Activated CD8-positive, alpha-beta T cell treated with anti-CD3 and anti-CD28 coated beads for 36 hours (primary cell): ENCODE data around the gene SCYGR1. TPM values are rescaled to one million over a fixed set of nuclear protein-coding genes. Genes with fewer than 3 reads are reported as not detected.

Source experiments
- ATAC-seq: fragments of 200-7000 bp; cut with Tn5 transposase; one replicate; pipeline ENCODE4 v1.10.0; 2021; ENCODE audit warnings: mild to moderate bottlenecking, moderate library complexity
- CTCF ChIA-PET: fragments of 350-600 bp; sonication (Branson Sonifier 250); formaldehyde crosslinking; loops from one replicate; lab custom pipeline; 2021; ENCODE audit warnings: antibody characterized with exemption; lab: Charles Lee
- POLR2A ChIA-PET: fragments of 350-600 bp; sonication (Branson Sonifier 250); formaldehyde crosslinking; loops from one replicate; lab custom pipeline; 2021; ENCODE audit warnings: antibody characterized with exemption; lab: Charles Lee
- DNase-seq: peaks from one replicate; pipeline ENCODE4 v3.0.0-alpha.2; 2020
- H3K27ac Mint-ChIP-seq: one replicate; pipeline ENCODE4 v1.8.0; 2021; ENCODE audit warnings: mild to moderate bottlenecking, mixed read lengths
- H3K27me3 Mint-ChIP-seq: one replicate; pipeline ENCODE4 v1.8.0; 2021; ENCODE audit warnings: mixed read lengths
- H3K36me3 Mint-ChIP-seq: one replicate; pipeline ENCODE4 v1.8.0; 2021; ENCODE audit warnings: low read depth, mixed read lengths
- H3K4me1 Mint-ChIP-seq: one replicate; pipeline ENCODE4 v1.8.0; 2021; ENCODE audit warnings: low read depth, mixed read lengths
- H3K4me3 Mint-ChIP-seq: one replicate; pipeline ENCODE4 v1.8.0; 2021; ENCODE audit warnings: mild to moderate bottlenecking, moderate library complexity, mixed read lengths
- H3K9me3 Mint-ChIP-seq: one replicate; pipeline ENCODE4 v1.8.0; 2021; ENCODE audit warnings: mixed read lengths
- CTCF ChIP-seq: fragments of 200-600 bp; IDR thresholded peaks from one replicate; pipeline ENCODE4 v1.8.0; 2022; ENCODE audit warnings: antibody characterized with exemption, mild to moderate bottlenecking
- intact Hi-C: fragments of 100-400 bp; cut with micrococcal nuclease; formaldehyde crosslinking; loops from one replicate; pipeline ENCODE4 v1.10.0; 2022
- total RNA-seq, 2 experiments: library from RNA; stranded (reverse); gene quantifications; one replicate each; pipeline ENCODE4 v1.2.3, GENCODE V29; 2021

Gene SCYGR1
- total RNA-seq, 2 experiments from 2014 or later, result not detected

- Mint-ChIP-seq H3K4me3 (no peak overlapping the region), H3K4me1 (peaks cover 6% of the 10 kb centered on the region), H3K36me3 (no peaks in the 10 kb centered on the region), H3K27ac (no peak overlapping the region), H3K27me3 (no peaks in the 10 kb centered on the region), H3K9me3 (no peaks in the 10 kb centered on the region)
- TF ChIP-seq CTCF, result no peak
- ChIA-PET CTCF (interaction anchor here (1.0 kb wide), 1 partner anchor 14 kb away, joined by 4 read pairs; no protein-coding TSS in a partner anchor), POLR2A (no interaction called here)
- no peak for ATAC-seq
- DNase-seq, result no peak
- intact Hi-C loops, result no loop called here
These were observed 9.8 kb upstream of the SCYGR1 start for GRCh38 chr2:227397562-227397961.

- ChIA-PET CTCF (no interaction called here), POLR2A (no interaction called here)
- intact Hi-C loops, result no loop called here
- Mint-ChIP-seq H3K27ac (no peak overlapping the region), H3K4me3 (no peak overlapping the region), H3K36me3 (no peaks in the 10 kb centered on the region), H3K4me1 (peaks cover 6% of the 10 kb centered on the region), H3K27me3 (no peaks in the 10 kb centered on the region), H3K9me3 (no peaks in the 10 kb centered on the region)
- no peak for ATAC-seq
- no peak for TF ChIP-seq CTCF
- no peak for DNase-seq
These were observed 7.8 kb upstream of the SCYGR1 start for GRCh38 chr2:227395556-227395955.

- no peak for DNase-seq
- Mint-ChIP-seq H3K4me3 (no peak overlapping the region), H3K27ac (no peak overlapping the region), H3K27me3 (no peaks in the 10 kb centered on the region), H3K4me1 (peaks cover 6% of the 10 kb centered on the region), H3K36me3 (no peaks in the 10 kb centered on the region), H3K9me3 (no peaks in the 10 kb centered on the region)
- no peak for TF ChIP-seq CTCF
- ChIA-PET POLR2A (interaction anchor here (0.7 kb wide), 1 partner anchor 200 kb away, joined by 3 read pairs; no protein-coding TSS in a partner anchor), CTCF (interaction anchor here (0.9 kb wide), 1 partner anchor 11 kb away, joined by 3 read pairs; no protein-coding TSS in a partner anchor)
- ATAC-seq, result no peak
- intact Hi-C loops, result no loop called here
These were observed 6.7 kb upstream of the SCYGR1 start for GRCh38 chr2:227394401-227394800.

DNA sequence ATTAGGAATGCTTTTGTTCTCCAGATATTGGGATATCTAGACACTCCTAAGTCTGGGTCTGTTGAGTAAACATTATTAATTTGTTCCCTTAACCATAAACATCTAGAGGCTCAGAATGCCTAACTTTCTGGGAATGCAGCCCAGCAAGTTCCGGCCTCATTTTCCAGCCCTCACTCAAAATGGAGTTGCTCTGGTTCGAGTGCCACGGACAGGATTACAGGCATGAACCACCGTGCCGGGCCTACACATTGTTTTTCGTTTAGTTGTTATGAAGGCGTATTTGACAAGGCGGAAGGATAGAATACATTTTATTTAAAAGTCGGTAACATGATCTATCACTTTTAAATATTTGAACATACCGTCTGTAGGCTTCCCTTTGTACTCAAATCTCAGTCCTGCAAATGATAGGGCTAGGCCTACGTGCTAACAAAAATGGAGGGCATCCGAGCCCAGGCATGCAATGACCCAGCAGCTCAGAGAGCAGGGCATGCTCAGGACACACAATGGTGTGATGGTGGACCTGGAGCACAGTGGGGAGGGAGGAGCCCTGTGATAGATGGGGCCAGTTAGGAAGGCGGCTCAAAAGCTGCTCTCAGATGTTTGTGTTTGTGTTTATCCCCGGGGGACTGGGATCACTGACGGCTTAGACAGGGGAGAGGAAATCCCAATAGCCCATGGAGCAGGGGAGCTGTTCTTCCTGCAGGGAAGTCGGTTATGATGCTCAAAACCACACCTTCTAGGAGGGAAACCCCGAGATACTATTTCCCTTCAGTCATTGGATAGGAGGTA lies 2.9 kb upstream of the SCYGR1 start:
- ChIA-PET CTCF (no interaction called here), POLR2A (no interaction called here)
- ATAC-seq, result no peak
- no peaks in the 10 kb centered on the region for H3K27me3 Mint-ChIP-seq
- H3K9me3 Mint-ChIP-seq, result no peaks in the 10 kb centered on the region
- H3K36me3 Mint-ChIP-seq, result no peaks in the 10 kb centered on the region
- DNase-seq, result no peak
- peaks cover 6% of the 10 kb centered on the region for H3K4me1 Mint-ChIP-seq
- intact Hi-C loops, result no loop called here
- no peak overlapping the region for H3K27ac Mint-ChIP-seq
- H3K4me3 Mint-ChIP-seq, result no peak overlapping the region
- no peak for TF ChIP-seq CTCF

DNA sequence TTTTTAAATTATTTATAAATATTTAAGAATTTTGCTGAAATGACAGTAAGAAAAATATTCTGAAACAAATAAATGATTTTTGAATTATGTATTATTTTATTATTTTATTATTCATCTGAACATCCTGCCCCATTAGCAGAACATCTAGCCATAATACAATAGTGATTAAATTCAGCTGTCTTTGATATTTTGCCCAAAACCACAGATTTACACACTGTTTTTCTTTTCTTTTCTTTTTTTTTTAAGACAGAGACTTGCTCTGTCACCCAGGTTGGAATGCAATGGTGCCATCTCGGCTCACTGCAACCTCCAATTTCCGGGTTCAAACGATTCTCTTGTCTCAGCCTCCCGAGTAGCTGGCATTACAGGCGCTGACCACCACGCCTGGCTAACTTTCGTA lies 1.9 kb upstream of the SCYGR1 start:
- POLR2A ChIA-PET, result no interaction called here
- no peak overlapping the region for H3K27ac Mint-ChIP-seq
- no peak overlapping the region for H3K4me3 Mint-ChIP-seq
- TF ChIP-seq CTCF, result no peak
- DNase-seq (no peak), ATAC-seq (no peak)
- intact Hi-C loops, result no loop called here
- no peaks in the 10 kb centered on the region for H3K36me3 Mint-ChIP-seq
- H3K27me3 Mint-ChIP-seq, result no peaks in the 10 kb centered on the region
- CTCF ChIA-PET, result no interaction called here
- H3K4me1 Mint-ChIP-seq, result peaks cover 6% of the 10 kb centered on the region
- H3K9me3 Mint-ChIP-seq, result no peaks in the 10 kb centered on the region
